HepG2 (cell line): ENCODE measurements around the gene RNF175.

Source experiments
- BORCS8-MEF2B ChIP-seq: sonication (generic); formaldehyde crosslinking; IDR thresholded peaks from 2 replicates; pipeline ENCODE4 v1.8.0; 2022; ENCODE audit warnings: mild to moderate bottlenecking, missing genetic modification reagents
- CTCF ChIP-seq: sonication (generic); formaldehyde crosslinking; IDR thresholded peaks from 2 replicates; pipeline ENCODE4 v1.5.0; 2020; ENCODE audit warnings: mild to moderate bottlenecking, missing genetic modification reagents, moderate library complexity
- DBP ChIP-seq: sonication (generic); formaldehyde crosslinking; IDR thresholded peaks from 2 replicates; pipeline ENCODE4 v1.4.0; 2020; ENCODE audit warnings: missing genetic modification reagents; ENCODE audit errors: not compliant biosample characterization
- ELK4 ChIP-seq: sonication (generic); formaldehyde crosslinking; IDR thresholded peaks from 2 replicates; pipeline ENCODE4 v1.9.0; 2021; ENCODE audit warnings: missing genetic modification reagents, borderline replicate concordance
- JUN ChIP-seq: sonication (generic); formaldehyde crosslinking; IDR thresholded peaks from 2 replicates; pipeline ENCODE4 v1.4.0; 2020; ENCODE audit warnings: mild to moderate bottlenecking, missing genetic modification reagents
- MAZ ChIP-seq, 2 experiments: sonication (generic) in 1 of 2; formaldehyde crosslinking in 1 of 2; IDR thresholded peaks; 2 replicates each; pipeline versions ENCODE4 v1.5.0 to v1.6.1; 2012 to 2020; ENCODE audit warnings: low read depth in 2 of 2, mild to moderate bottlenecking in 2 of 2, borderline replicate concordance in 1 of 2, improper control_type of control experiment in 1 of 2, low read length in 1 of 2, missing genetic modification reagents in 1 of 2, moderate library complexity in 1 of 2
- SP2 ChIP-seq: sonication (generic); formaldehyde crosslinking; IDR thresholded peaks from 2 replicates; pipeline ENCODE4 v1.5.1; 2020; ENCODE audit warnings: mild to moderate bottlenecking, missing genetic modification reagents
- ZBTB43 ChIP-seq: sonication (generic); formaldehyde crosslinking; conservative IDR thresholded peaks from 2 replicates; pipeline ENCODE4 v1.4.0; 2020; ENCODE audit warnings: missing genetic modification reagents
- ZNF280D ChIP-seq: sonication (generic); formaldehyde crosslinking; IDR thresholded peaks from 2 replicates; pipeline ENCODE4 v1.5.1; 2020; ENCODE audit warnings: mild to moderate bottlenecking, missing genetic modification reagents
- ZNF558 ChIP-seq: sonication (generic); formaldehyde crosslinking; IDR thresholded peaks from 2 replicates; pipeline ENCODE4 v1.9.0; 2022; ENCODE audit warnings: mild to moderate bottlenecking, missing genetic modification reagents, borderline replicate concordance
- ZNF619 ChIP-seq: sonication (generic); formaldehyde crosslinking; IDR thresholded peaks from 2 replicates; pipeline ENCODE4 v1.4.0; 2020; ENCODE audit warnings: mild to moderate bottlenecking, missing genetic modification reagents
- ZNF670 ChIP-seq: sonication (generic); formaldehyde crosslinking; IDR thresholded peaks from 2 replicates; pipeline ENCODE4 v1.8.0; 2022; ENCODE audit warnings: mild to moderate bottlenecking, missing genetic modification reagents, borderline replicate concordance

GRCh38 chr4:153684971-153685371, 74.9 kb downstream of the RNF175 start:
- TF ChIP-seq CTCF (CRISPR knock-in tag) (no peak), JUN (no peak), ZNF619 (CRISPR knock-in tag) (no peak), ELK4 (no peak), ZBTB43 (no peak), SP2 (CRISPR knock-in tag) (no peak), ZNF558 (no peak), BORCS8-MEF2B (CRISPR knock-in tag) (no peak), ZNF280D (no peak), ZNF670 (CRISPR knock-in tag) (no peak), DBP (CRISPR knock-in tag) (no peak), MAZ (IDR thresholded peaks at IDR 0.05; ENCODE audit: borderline replicate concordance, low read depth, low read length) (no peak), MAZ (CRISPR knock-in tag; IDR thresholded peaks at IDR 0.05; ENCODE audit: low read depth) (no peak)
